NCI-H748 (cell line): ENCODE data around the gene MEGF11.
"Not testable (repeated sequence)": the region's sequence is repeated elsewhere in the genome, so short reads cannot be mapped to it uniquely, and the experiment has no call there.

Experiments used
- DNase-seq: peaks from one replicate; lab custom pipeline; 2025; ENCODE audit not compliant: unreplicated experiment; lab: John Stamatoyannopoulos, UW

MEGF11 gene

DNA sequence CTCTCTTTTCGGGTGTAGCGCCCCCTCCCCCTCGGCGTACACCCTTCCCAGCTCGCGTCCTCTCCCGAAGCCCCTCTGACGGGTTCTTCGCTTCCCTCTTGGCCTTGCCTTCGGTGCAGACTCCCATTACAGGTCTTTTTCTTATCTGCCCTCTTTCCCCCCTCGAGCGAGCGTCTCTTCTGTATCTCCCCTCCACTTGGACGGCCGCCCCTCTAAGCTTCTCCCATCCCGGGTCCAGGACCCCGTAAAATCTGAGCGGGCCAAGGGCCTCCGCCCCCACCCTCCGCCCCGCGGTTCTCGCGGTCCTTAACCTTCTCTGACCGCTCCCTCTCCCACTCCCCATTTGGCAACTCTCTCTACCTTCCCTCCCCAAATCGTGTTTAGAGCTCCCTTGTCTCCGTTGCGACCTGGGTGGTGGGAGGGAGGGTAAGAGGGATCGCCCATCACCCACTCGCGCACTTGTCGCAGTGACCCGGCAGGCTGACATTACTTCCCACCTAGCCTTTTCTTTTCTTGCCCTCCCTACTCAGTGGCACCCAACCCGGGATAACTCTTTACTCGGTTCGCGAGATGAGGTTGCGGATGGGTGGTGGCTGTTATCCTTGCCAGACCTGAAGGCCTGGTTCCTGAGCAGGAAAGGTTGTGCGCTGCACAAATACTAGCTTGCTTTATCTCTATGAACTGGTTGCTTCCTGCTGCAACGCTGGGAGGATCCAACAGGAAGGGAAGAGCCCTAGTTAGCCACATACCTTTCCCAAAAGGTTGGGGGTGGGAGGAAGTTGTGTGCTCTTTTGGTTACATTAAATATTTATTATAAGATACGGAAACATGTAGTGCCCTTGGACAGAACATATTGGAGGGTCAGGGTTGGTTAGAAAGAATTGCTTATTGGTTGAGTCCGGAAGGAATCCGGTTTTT, 383.3 kb downstream of the MEGF11 start:
- peak; percentile 52 for DNase-seq

DNA sequence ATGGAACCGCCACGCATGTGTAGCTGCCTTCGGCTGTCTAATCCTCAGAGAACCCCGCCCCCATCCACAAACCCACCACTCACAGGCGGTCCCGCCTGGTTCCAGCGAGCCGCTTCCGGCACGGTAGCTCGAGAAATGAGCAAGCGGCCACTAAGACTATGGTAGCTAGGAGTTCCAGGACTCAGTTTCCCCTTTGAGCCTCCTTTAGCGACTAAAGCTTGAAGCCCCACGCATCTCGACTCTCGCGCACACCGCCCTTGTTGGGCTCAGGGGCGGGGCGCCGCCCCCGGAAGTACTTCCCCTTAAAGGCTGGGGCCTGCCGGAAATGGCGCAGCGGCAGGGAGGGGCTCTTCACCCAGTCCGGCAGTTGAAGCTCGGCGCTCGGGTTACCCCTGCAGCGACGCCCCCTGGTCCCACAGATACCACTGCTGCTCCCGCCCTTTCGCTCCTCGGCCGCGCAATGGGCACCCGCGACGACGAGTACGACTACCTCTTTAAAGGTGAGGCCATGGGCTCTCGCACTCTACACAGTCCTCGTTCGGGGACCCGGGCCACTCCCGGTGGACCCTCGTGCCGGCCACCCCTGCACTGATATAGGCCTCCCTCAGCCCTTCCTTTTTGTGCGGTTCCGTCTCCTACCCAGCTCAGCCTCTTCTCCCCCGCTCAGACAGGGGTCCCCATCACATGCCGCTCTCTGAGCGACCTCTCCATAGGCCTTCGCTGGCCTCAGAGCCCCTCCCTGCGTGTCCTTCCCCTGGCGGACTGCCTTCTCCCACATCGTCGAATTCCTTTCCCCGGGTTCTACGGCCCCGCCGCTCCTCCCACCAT, 384.2 kb downstream of the MEGF11 start, which contains the start of gene RAB11A:
Gene RAB11A, plus strand, starts transcription at position 366 of the 828 bp plus-strand sequence. Its CDS starts 95 bp downstream, at position 461.
- peak; percentile 96 for DNase-seq

DNA sequence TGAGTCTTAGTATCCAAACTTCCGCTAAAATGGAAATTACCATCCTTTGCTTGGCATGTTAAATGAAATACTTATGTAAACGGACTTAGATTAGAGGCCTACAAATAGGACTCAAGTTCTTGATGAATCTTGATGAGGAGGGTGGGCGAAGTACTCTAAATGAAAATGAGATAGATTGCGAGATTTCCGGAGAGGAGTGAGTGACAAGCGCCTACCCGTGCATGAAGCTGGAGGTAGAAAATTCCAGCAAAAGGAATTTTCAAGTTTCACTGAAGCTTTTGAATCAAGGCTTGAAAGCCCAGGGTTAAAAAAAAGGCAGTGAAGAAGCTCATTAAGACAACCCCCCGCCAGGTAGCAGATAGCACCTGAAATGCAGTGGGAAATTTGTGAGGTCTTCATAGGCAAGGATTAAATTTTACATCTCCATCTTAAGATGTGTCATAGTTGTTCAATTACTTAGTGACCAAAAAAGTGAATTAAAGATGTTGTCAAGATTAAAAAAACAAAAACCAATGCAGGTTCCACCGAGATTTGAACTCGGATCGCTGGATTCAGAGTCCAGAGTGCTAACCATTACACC, 384.9 kb downstream of the MEGF11 start:
- DNase-seq: no peak

DNA sequence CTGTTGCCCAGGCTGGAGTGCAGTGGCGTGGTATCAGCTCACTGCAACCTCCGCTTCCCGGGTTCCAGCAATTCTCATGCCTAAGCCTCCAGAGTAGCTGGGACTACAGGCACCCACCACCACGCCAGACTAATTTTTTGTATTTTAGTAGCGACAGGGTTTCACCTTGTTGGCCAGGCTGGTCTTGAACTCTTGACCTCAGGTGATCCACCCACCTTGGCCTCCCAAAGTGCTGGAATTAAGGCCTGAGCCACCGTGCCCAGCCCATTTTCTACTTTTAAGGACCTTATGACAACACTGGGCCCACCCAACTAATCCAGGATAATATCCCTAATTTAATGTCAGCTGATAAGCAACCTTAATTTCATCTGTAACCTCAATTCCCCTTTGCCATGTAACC, 385.6 kb downstream of the MEGF11 start:
- DNase-seq: not testable (repeated sequence)

DNA sequence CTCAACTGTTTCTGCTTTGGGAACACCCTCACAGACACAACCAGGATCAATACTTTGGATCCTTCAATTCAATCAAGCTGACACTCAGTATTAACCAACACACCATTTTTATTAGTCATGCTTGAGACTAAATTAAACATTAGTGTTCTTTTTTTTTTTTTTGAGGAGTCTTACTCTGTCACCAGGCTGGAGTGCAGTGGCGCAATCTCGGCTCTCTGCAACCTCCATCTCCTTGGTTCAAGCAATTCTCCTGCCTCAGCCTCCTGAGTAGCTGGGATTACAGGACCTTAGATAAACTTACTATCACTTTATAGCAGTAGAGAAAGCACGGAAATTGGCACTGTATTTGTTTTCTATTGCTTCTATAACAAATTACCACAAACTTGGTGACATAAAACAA, 386.3 kb downstream of the MEGF11 start:
- DNase-seq: no peak

DNA sequence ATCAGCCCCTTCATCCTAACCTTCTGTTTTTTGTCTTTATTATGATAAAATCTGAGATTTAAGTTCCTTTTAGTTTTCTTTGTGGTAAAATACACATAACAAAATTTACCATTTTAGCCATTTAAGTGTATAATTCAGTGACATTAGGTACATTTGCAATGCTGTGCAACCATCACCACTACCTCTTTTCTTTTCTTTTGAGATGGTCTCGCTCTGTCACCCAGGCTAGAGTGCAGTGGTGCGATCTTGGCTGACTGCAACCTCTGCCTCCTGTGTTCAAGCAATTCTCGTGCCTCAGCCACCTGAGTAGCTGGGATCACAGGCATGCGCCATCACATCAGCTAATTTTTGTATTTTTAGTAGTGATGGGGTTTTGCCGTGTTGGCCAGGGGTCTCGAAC, 390.4 kb downstream of the MEGF11 start:
- no peak for DNase-seq

DNA sequence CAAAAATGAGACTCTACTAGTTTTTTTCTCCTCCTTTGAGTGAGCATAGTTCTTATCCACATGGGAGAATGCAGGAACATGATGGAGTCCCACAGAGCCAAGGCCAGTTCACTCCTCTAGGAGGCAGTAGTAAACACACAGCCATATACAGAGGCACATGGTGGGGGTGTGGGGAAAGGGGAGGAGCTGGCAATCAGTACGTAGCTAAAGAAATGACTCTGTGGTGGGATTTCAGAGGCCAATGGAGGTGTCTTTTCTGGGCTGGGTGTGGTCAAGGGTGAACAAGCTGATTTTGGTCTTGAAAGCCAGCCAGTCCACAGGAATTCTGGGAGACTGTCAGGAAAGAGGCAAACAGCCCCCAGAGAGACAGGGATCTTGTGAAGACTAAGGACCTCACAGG, 390.9 kb downstream of the MEGF11 start:
- peak; percentile 62 for DNase-seq

DNA sequence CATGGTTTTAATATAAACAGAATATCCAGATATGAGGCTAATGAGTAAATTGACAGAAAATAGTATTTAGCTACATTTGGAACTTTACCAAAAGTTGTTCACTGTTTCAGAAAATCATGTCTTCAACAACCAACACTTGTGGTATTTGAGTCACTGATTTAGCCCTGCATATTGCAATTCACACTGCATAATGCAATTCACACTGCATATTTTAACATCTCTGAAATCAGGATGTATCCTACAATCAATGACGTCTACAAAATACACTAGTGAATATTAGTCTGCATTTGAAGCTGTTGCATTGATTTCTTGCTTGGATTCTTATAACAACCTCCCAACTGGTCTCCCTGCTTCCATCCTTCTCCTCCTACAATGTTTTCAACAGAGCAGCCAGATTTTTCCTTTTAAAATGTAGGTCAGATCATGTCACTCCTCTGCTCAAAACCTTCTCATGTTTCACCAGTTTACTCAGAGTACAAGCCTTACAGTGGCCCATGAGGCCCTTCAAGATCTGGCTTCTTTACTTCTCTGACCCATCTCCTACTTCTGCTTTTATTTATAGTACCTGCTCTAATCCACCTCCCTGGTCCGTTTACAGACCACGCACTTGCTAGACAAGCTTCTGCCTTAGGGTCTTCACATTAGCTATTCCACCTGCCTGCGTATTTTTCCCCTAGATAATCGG, 395.7 kb downstream of the MEGF11 start:
- no peak for DNase-seq

DNA sequence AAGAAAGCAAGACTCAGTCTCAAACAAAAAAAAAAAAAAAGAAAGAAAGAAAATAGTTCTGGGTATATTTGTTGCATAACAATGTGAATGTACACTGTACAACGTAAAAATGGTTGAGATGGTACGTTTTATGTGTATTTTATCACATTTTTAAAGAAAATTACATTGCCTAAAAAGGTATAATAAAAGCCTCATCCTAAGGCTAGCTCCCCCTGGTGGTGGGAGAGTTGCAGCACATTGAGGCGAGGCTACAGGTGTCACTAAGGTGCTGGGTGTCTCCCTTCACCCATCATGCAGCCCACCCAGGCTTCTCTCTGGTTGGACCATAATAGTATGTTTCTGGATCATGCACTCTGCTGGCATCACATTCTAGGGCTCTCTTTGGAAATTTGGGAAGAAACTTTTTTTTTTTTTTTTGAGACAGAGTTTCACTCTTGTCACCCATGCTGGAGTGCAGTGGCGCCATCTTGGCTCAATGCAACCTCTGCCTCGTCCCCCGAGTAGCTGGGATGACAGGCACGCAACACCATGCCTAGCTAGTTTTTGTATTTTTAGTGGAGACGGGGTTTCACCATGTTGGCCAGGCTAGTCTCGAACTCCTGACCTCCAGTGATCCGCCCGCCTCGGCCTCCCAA, 396.6 kb downstream of the MEGF11 start:
- DNase-seq: peak; percentile 71

DNA sequence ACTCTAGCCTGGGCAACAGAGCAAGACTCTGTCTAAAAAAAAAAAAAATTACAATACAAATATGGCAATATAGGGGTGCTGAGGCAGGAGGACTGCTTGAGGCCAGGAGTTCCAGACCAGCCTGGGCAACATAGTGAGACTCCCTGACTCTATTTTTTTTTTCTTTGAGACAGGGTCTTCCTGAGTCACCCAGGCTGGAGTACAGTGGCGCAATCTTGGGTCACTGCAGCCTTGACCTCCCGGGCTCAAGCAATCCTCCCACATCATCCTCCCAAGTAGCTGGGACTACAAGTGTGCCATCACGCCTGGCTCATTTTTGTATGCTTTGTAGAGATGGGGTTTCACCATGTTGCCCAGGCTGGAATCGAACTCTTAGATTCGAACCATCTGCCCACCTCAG, 401.6 kb downstream of the MEGF11 start:
- DNase-seq: no peak

DNA sequence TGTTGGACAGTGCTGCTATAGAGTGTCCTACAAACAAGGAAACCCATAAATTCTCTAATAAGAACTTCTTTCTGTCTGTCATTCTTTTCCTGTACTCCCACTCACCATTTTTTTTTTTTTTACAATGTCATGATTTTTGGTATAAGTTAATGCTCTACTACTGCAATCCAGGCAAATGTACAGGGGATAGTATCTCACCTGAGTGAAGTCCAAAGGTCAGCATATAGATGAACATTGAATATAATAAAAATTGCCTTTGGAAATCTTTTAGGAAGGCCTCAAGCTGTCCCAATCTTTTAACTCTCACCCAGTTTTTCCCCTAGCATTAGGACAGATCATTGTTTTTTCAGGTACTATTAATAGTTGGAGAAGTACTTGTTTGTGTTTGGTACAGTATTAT, 405.6 kb downstream of the MEGF11 start:
- DNase-seq: no peak

DNA sequence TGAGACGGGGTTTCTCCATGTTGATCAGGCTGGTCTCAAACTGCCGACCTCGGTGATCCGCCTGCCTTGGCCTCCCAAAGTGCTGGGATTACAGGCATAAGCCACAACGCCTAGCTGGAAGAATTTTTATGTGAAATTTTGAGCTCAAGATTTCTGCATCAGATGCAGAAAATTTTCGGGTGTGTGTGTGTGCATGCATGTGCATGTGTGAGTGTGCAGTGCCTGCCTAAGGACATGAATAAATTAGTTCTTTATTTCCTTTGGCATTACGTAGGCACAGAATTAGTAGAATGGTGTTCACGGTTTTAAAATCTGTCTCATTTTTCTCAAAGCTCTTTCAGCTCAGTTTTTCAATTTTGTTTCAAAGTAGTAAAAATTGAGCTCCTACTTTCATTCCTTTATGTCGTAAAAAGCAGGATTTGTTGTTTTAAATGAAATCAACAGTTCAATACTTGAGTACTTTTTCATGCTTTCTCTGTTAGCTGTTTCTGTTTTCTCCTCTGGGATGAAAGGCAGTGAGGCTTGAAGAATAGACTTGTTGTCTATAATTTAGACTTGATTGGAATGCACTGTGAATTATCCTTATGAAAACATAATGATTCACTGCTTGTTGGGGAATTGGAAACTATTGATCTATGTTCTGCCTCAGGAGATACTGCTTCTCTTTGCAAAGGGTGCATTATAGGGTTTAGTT, 407.6 kb downstream of the MEGF11 start:
- DNase-seq: no peak
